K562 (cell line): Measurements from ENCODE around the gene TNIK. TPM values are rescaled to one million over a fixed set of nuclear protein-coding genes. Genes with fewer than 3 reads are reported as not detected.

Experiments
- ZBTB40 ChIP-seq, 2 experiments: fragments of 450-650 bp in 1 of 2; sonication (generic) in 1 of 2; formaldehyde crosslinking in 1 of 2; IDR thresholded peaks; 2 replicates each; pipeline versions ENCODE4 v1.7.1 to v1.9.0; 2016 to 2022; ENCODE audit warnings: inconsistent platforms in 1 of 2, mild to moderate bottlenecking in 1 of 2, missing genetic modification reagents in 1 of 2
- polyA plus RNA-seq, 8 experiments: library from polyadenylated mRNA; depleted of rRNA in 4 of 8; stranded (reverse) in 5 of 8; unstranded in 3 of 8; fragments of >200 nt; fragmentation: Nextera tagmentation in 2 of 8; fragmentation: Illumina TruSeq in 1 of 8; extraction: Ambion mirVana in 2 of 8; extraction: Trizol in 1 of 8; gene quantifications; 2 replicates each; pipeline versions ENCODE4 v1.2.1 to v1.2.3, GENCODE V29; 2011 to 2014; ENCODE audit warnings: inconsistent platforms in 1 of 8, missing spikeins in 1 of 8
- total RNA-seq, 7 experiments: library from RNA; depleted of rRNA in 6 of 7; stranded (reverse); fragments of >200 nt in 6 of 7; fragmentation: Illumina TruSeq in 2 of 7; extraction: Trizol in 2 of 7; gene quantifications; 2 replicates each; pipeline versions ENCODE4 v1.2.1 to v1.2.3, GENCODE V29; 2011 to 2021; ENCODE audit warnings: low replicate concordance in 1 of 7

TNIK gene
- total and polyA plus RNA-seq, 9 of the 15 experiments (the other 6 are each of a cell fraction or from before 2014, with no cell fraction given), result 6.6 to 39.0 (median 24.7) TPM

GRCh38 chr3:171283848-171284222, 176.4 kb downstream of the TNIK start (continued):
- TF ChIP-seq ZBTB40 (IDR thresholded peaks at IDR 0.05) (no peak), ZBTB40 (CRISPR knock-in tag; IDR thresholded peaks at IDR 0.05) (no peak)
